Adrenal gland (tissue), 12 donors: ENCODE data around the gene H2AZ2. TPM values are rescaled to one million over a fixed set of nuclear protein-coding genes. Genes with fewer than 3 reads are reported as not detected.
"Not testable (repeated sequence)": the region's sequence is repeated elsewhere in the genome, so short reads cannot be mapped to it uniquely, and the experiment has no call there.

Experiments used
- DNase-seq, 7 donors: peaks; one replicate each; pipeline ENCODE4 v3.0.0-alpha.2; 2019 to 2020
- H3K27ac ChIP-seq, 5 donors: fragments of 200-600 bp; sonication (generic) in 4 of 5; 1 replicate in 3 of 5; 2 replicates in 2 of 5; pipeline versions ENCODE4 v1.5.1 to v1.8.0; 2016 to 2020; ENCODE audit warnings: mild to moderate bottlenecking in 1 of 5
- H3K27me3 ChIP-seq: fragments of 200-600 bp; 2 replicates; pipeline ENCODE4 v1.8.0; 2021
- H3K36me3 ChIP-seq, 2 donors: fragments of 200-600 bp; replicated peaks in 1 of 2; 1 replicate in 1 of 2; 2 replicates in 1 of 2; pipeline versions ENCODE4 v1.5.1 to v1.8.0; 2018 to 2022
- H3K4me1 ChIP-seq, 2 donors: fragments of 200-600 bp; replicated peaks in 1 of 2; 1 replicate in 1 of 2; 2 replicates in 1 of 2; pipeline versions ENCODE4 v1.5.1 to v1.8.0; 2018 to 2021
- H3K4me3 ChIP-seq, 4 donors: fragments of 200-600 bp; sonication (generic) in 3 of 4; one replicate each; pipeline ENCODE4 v1.5.1; 2016 to 2018
- H3K9me3 ChIP-seq, 3 donors: fragments of 200-600 bp; sonication (generic) in 1 of 3; replicated peaks in 1 of 3; 1 replicate in 2 of 3; 2 replicates in 1 of 3; pipeline versions ENCODE4 v1.5.1 to v1.8.0; 2016 to 2021
- CTCF ChIP-seq, 6 experiments: fragments of 450-650 bp in 4 of 6; fragments of 200-600 bp in 2 of 6; sonication (generic) in 1 of 6; IDR thresholded peaks; 1 replicate in 5 of 6; 2 replicates in 1 of 6; pipeline versions ENCODE4 v1.5.1 to v1.8.0; 2016 to 2021; ENCODE audit warnings: antibody characterized with exemption in 6 of 6, mild to moderate bottlenecking in 2 of 6, moderate library complexity in 1 of 6
- POLR2A ChIP-seq, 2 donors: fragments of 450-650 bp; IDR thresholded peaks; one replicate each; pipeline ENCODE4 v1.6.1; 2017; ENCODE audit warnings: antibody characterized with exemption in 2 of 2, mild to moderate bottlenecking in 2 of 2, moderate library complexity in 1 of 2
- WGBS, 4 donors: extraction: QIAGEN DNeasy Blood & Tissue Kit in 2 of 4; methylation state at CpG; one replicate each; pipeline versions ENCODE4 v1.1.5 to v1.1.7; 2013 to 2017; 5-methylcytosine and 5-hydroxymethylcytosine counted together
- intact Hi-C, 2 donors: fragments of 100-400 bp; cut with DNase I; formaldehyde crosslinking; loops; one replicate each; pipeline versions ENCODE4 v1.14.1 to v1.15.0; 2022 to 2023
- polyA plus RNA-seq, 3 donors: library from polyadenylated mRNA; stranded (reverse); fragments of 200-250 nt in 2 of 3; fragments of 350-450 nt in 1 of 3; fragmentation: Illumina TruSeq in 1 of 3; extraction: RNeasy Lipid Tissue Mini Kit (QIAGEN cat#74804) in 1 of 3; gene quantifications; one replicate each; pipeline ENCODE4 v1.2.3, GENCODE V29; 2013 to 2014
- total RNA-seq, 9 donors: library from RNA; depleted of rRNA in 4 of 9; stranded (reverse); fragments of >200 nt in 4 of 9; fragments of 120-200 nt in 1 of 9; fragmentation: NEBNext Ultra II Directional in 1 of 9; extraction: Animal tissue kit (Norgen Biotek cat#: 25700) in 1 of 9; gene quantifications; one replicate each; pipeline versions ENCODE4 v1.1.0 to v1.2.4, GENCODE V29; 2013 to 2023
- donor health status: healthy with polysubstance abuse.
- donor health status: Bipolar disorder and iron deficiency.
- donor health status: DM: yes; HTN: yes; CAD: no.
- donor health status: DM: no; HTN: no; CAD: no.
- donor health status: DM: no; HTN: no; CAD: no.
- donor health status: DM: yes; HTN: yes; CAD: no.

The H2AZ2 gene
- total and polyA plus RNA-seq, 12 donors, result 62.7 to 158 (median 111) TPM

GRCh38 chr7:44867073-44867995 lies 19.4 kb upstream of the H2AZ2 start:
- H3K27ac ChIP-seq, result peak overlapping the region; percentile 1 to 85 (median 32)
- WGBS, 4 donors, result 46 to 53% (median 46%) methylated on average over 4 of the region's 4 CpGs
- intact Hi-C loops, result no loop called here
- no peaks in the 10 kb centered on the region for H3K27me3 ChIP-seq
- TF ChIP-seq CTCF (IDR thresholded peaks at IDR 0.05), result no peak
- TF ChIP-seq POLR2A (IDR thresholded peaks at IDR 0.05), result peak in 1 of 2 donors; percentile 21
- H3K36me3 ChIP-seq, result no peaks in the 10 kb centered on the region
- no peaks in the 10 kb centered on the region for H3K9me3 ChIP-seq
- H3K4me3 ChIP-seq, result no peak overlapping the region
- DNase-seq, result peak; percentile 74 to 86 (median 82)
- peaks cover 0 to 10% of the 10 kb centered on the region in 2 donors for H3K4me1 ChIP-seq

GRCh38 chr7:44861949-44862348 lies 14.1 kb upstream of the H2AZ2 start:
- intact Hi-C loops, H3K27ac ChIP-seq, H3K36me3 ChIP-seq, H3K4me3 ChIP-seq, DNase-seq, H3K4me1 ChIP-seq, H3K9me3 ChIP-seq, H3K27me3 ChIP-seq: not testable (repeated sequence)
- WGBS, 4 donors, result 70 to 75% (median 72%) methylated on average over 4 of the region's 4 CpGs

GRCh38 chr7:44858161-44858560 lies 10.3 kb upstream of the H2AZ2 start:
- Histone ChIP-seq H3K27me3 (no peaks in the 10 kb centered on the region), H3K4me1 (no peaks in the 10 kb centered on the region), H3K9me3 (no peaks in the 10 kb centered on the region), H3K27ac (no peak overlapping the region), H3K4me3 (no peak overlapping the region), H3K36me3 (no peaks in the 10 kb centered on the region)
- TF ChIP-seq POLR2A (IDR thresholded peaks at IDR 0.05), result no peak
- peak in 4 of 6 experiments; percentile 7 to 23 (median 18) for TF ChIP-seq CTCF (IDR thresholded peaks at IDR 0.05)
- DNase-seq, result no peak
- intact Hi-C loops, result loop anchor here (5.0 kb wide), 2 partner anchors 64 to 279 kb away; no protein-coding TSS in a partner anchor
- 75 to 88% (median 82%) methylated on average over 2 of the region's 2 CpGs for WGBS, 4 donors

- no peak overlapping the region for H3K4me3 ChIP-seq
- TF ChIP-seq POLR2A (IDR thresholded peaks at IDR 0.05), result no peak
- TF ChIP-seq CTCF (IDR thresholded peaks at IDR 0.05), result no peak
- no peaks in the 10 kb centered on the region for H3K4me1 ChIP-seq
- no peaks in the 10 kb centered on the region for H3K36me3 ChIP-seq
- H3K9me3 ChIP-seq, result no peaks in the 10 kb centered on the region
- intact Hi-C loops, result loop anchor here (5.0 kb wide), 2 partner anchors 67 to 282 kb away; no protein-coding TSS in a partner anchor
- H3K27me3 ChIP-seq, result no peaks in the 10 kb centered on the region
- no peak for DNase-seq
- no peak overlapping the region for H3K27ac ChIP-seq
- WGBS, 4 donors, result 85 to 92% (median 88%) methylated on average over 8 of the region's 8 CpGs
Observed at GRCh38 chr7:44854644-44855364, 6.9 kb upstream of the H2AZ2 start.
